Immature natural killer cell (primary cell): Measurements from ENCODE around the gene ACYP2. TPM values are rescaled to one million over a fixed set of nuclear protein-coding genes. Genes with fewer than 3 reads are reported as not detected.

Source experiments
- DNase-seq, 3 donors: peaks; one replicate each; pipeline ENCODE4 v3.0.0; 2022; ENCODE audit warnings: mixed read lengths in 1 of 3
- H3K27ac Mint-ChIP-seq, 6 donors: one replicate each; pipeline ENCODE4 v1.8.0; 2020; ENCODE audit warnings: mixed read lengths in 6 of 6, mild to moderate bottlenecking in 5 of 6, inconsistent platforms in 4 of 6, moderate library complexity in 3 of 6
- H3K27me3 Mint-ChIP-seq, 3 donors: one replicate each; pipeline ENCODE4 v1.8.0; 2020 to 2021; ENCODE audit warnings: low read depth in 3 of 3, mild to moderate bottlenecking in 3 of 3, mixed read lengths in 3 of 3, moderate library complexity in 3 of 3, inconsistent platforms in 1 of 3
- H3K36me3 Mint-ChIP-seq, 3 donors: one replicate each; pipeline ENCODE4 v1.8.0; 2020; ENCODE audit warnings: mixed read lengths in 3 of 3, inconsistent platforms in 2 of 3, mild to moderate bottlenecking in 2 of 3
- H3K4me1 Mint-ChIP-seq, 2 donors: one replicate each; pipeline ENCODE4 v1.8.0; 2020; ENCODE audit warnings: inconsistent platforms in 2 of 2, mild to moderate bottlenecking in 2 of 2, mixed read lengths in 2 of 2, moderate library complexity in 1 of 2
- H3K4me3 Mint-ChIP-seq, 5 donors: one replicate each; pipeline ENCODE4 v1.8.0; 2020; ENCODE audit warnings: mild to moderate bottlenecking in 5 of 5, mixed read lengths in 5 of 5, inconsistent platforms in 3 of 5, moderate library complexity in 3 of 5
- H3K9me3 Mint-ChIP-seq, 6 donors: one replicate each; pipeline ENCODE4 v1.8.0; 2020; ENCODE audit warnings: mild to moderate bottlenecking in 6 of 6, mixed read lengths in 6 of 6, inconsistent platforms in 4 of 6, moderate library complexity in 3 of 6
- polyA plus RNA-seq, 3 donors: library from polyadenylated mRNA; unstranded; fragments of 300-500 nt; fragmentation: Illumina TruSeq; gene quantifications; one replicate each; pipeline ENCODE4 v1.2.3, GENCODE V29; 2021

The ACYP2 gene
- polyA plus RNA-seq, 3 donors from 2014 or later: 18.8 to 20.0 (median 19.6) TPM

GRCh38 chr2:54227798-54228197 lies 112.4 kb downstream of the ACYP2 start:
- no peak overlapping the region for H3K4me3 Mint-ChIP-seq
- peaks cover 0 to 2% (median 0%) of the 10 kb centered on the region in 3 donors for H3K27me3 Mint-ChIP-seq
- H3K27ac Mint-ChIP-seq: peak overlapping the region in 1 of 6 donors; percentile 10
- no peaks in the 10 kb centered on the region for H3K9me3 Mint-ChIP-seq
- H3K4me1 Mint-ChIP-seq: no peaks in the 10 kb centered on the region
- peaks cover 0 to 10% (median 8%) of the 10 kb centered on the region in 3 donors for H3K36me3 Mint-ChIP-seq
- DNase-seq: no peak

GRCh38 chr2:54228945-54229344 lies 113.5 kb downstream of the ACYP2 start:
- Mint-ChIP-seq H3K9me3 (no peaks in the 10 kb centered on the region), H3K4me3 (no peak overlapping the region), H3K4me1 (no peaks in the 10 kb centered on the region), H3K36me3 (peaks cover 0 to 7% (median 6%) of the 10 kb centered on the region in 3 donors), H3K27me3 (peaks cover 0 to 2% (median 0%) of the 10 kb centered on the region in 3 donors), H3K27ac (no peak overlapping the region)
- DNase-seq: no peak

GRCh38 chr2:54233832-54234649 lies 118.6 kb downstream of the ACYP2 start:
- Mint-ChIP-seq H3K36me3 (peaks cover 4 to 17% (median 17%) of the 10 kb centered on the region in 3 donors), H3K4me3 (no peak overlapping the region), H3K27me3 (peaks cover 0 to 2% (median 0%) of the 10 kb centered on the region in 3 donors), H3K9me3 (peaks cover 0 to 4% (median 0%) of the 10 kb centered on the region in 6 donors), H3K4me1 (no peaks in the 10 kb centered on the region), H3K27ac (no peak overlapping the region)
- no peak for DNase-seq

GRCh38 chr2:54237428-54237827 lies 122.0 kb downstream of the ACYP2 start:
- peaks cover 4 to 18% (median 17%) of the 10 kb centered on the region in 3 donors for H3K36me3 Mint-ChIP-seq
- peaks cover 0 to 4% (median 0%) of the 10 kb centered on the region in 6 donors for H3K9me3 Mint-ChIP-seq
- no peak overlapping the region for H3K4me3 Mint-ChIP-seq
- H3K27me3 Mint-ChIP-seq: peaks cover 0 to 2% (median 0%) of the 10 kb centered on the region in 3 donors
- H3K4me1 Mint-ChIP-seq: no peaks in the 10 kb centered on the region
- DNase-seq: no peak
- no peak overlapping the region for H3K27ac Mint-ChIP-seq

- Mint-ChIP-seq H3K27ac (no peak overlapping the region), H3K36me3 (peaks cover 4 to 16% (median 15%) of the 10 kb centered on the region in 3 donors), H3K27me3 (peaks cover 0 to 2% (median 0%) of the 10 kb centered on the region in 3 donors), H3K4me1 (no peaks in the 10 kb centered on the region), H3K9me3 (peaks cover 0 to 4% (median 0%) of the 10 kb centered on the region in 6 donors), H3K4me3 (no peak overlapping the region)
- DNase-seq: no peak
Measured at GRCh38 chr2:54239427-54239826, 124.0 kb downstream of the ACYP2 start.

GRCh38 chr2:54240515-54241469 lies 125.4 kb downstream of the ACYP2 start:
- Mint-ChIP-seq H3K9me3 (peaks cover 0 to 4% (median 0%) of the 10 kb centered on the region in 6 donors), H3K27ac (no peak overlapping the region), H3K27me3 (peaks cover 0 to 2% (median 0%) of the 10 kb centered on the region in 3 donors), H3K4me3 (no peak overlapping the region), H3K36me3 (peaks cover 4 to 13% (median 11%) of the 10 kb centered on the region in 3 donors), H3K4me1 (no peaks in the 10 kb centered on the region)
- no peak for DNase-seq

- no peaks in the 10 kb centered on the region for H3K4me1 Mint-ChIP-seq
- H3K27me3 Mint-ChIP-seq: no peaks in the 10 kb centered on the region
- H3K4me3 Mint-ChIP-seq: no peak overlapping the region
- H3K36me3 Mint-ChIP-seq: peaks cover 0 to 11% (median 0%) of the 10 kb centered on the region in 3 donors
- no peak for DNase-seq
- H3K27ac Mint-ChIP-seq: no peak overlapping the region
- peaks cover 0 to 2% (median 0%) of the 10 kb centered on the region in 6 donors for H3K9me3 Mint-ChIP-seq
Measured at GRCh38 chr2:54247115-54247514, 131.7 kb downstream of the ACYP2 start.

- no peak for DNase-seq
- H3K9me3 Mint-ChIP-seq: peaks cover 0 to 5% (median 0%) of the 10 kb centered on the region in 6 donors
- no peak overlapping the region for H3K4me3 Mint-ChIP-seq
- H3K27ac Mint-ChIP-seq: no peak overlapping the region
- peaks cover 6 to 24% (median 18%) of the 10 kb centered on the region in 3 donors for H3K36me3 Mint-ChIP-seq
- no peaks in the 10 kb centered on the region for H3K4me1 Mint-ChIP-seq
- H3K27me3 Mint-ChIP-seq: no peaks in the 10 kb centered on the region
Measured at GRCh38 chr2:54249629-54250028, 134.2 kb downstream of the ACYP2 start.

GRCh38 chr2:54254180-54254579 lies 138.8 kb downstream of the ACYP2 start:
- DNase-seq: no peak
- no peak overlapping the region for H3K27ac Mint-ChIP-seq
- no peak overlapping the region for H3K4me3 Mint-ChIP-seq
- no peaks in the 10 kb centered on the region for H3K27me3 Mint-ChIP-seq
- H3K36me3 Mint-ChIP-seq: peaks cover 6 to 25% (median 23%) of the 10 kb centered on the region in 3 donors
- no peaks in the 10 kb centered on the region for H3K4me1 Mint-ChIP-seq
- H3K9me3 Mint-ChIP-seq: peaks cover 0 to 4% (median 0%) of the 10 kb centered on the region in 6 donors

GRCh38 chr2:54255230-54256090 lies 140.0 kb downstream of the ACYP2 start:
- Mint-ChIP-seq H3K4me1 (no peaks in the 10 kb centered on the region), H3K27ac (no peak overlapping the region), H3K27me3 (no peaks in the 10 kb centered on the region), H3K4me3 (no peak overlapping the region), H3K36me3 (peaks cover 6 to 25% (median 23%) of the 10 kb centered on the region in 3 donors), H3K9me3 (peaks cover 0 to 4% (median 0%) of the 10 kb centered on the region in 6 donors)
- DNase-seq: no peak

- peaks cover 0 to under 1% (median 0%) of the 10 kb centered on the region in 3 donors for H3K27me3 Mint-ChIP-seq
- DNase-seq: no peak
- H3K4me3 Mint-ChIP-seq: no peak within 1 kb of the TSS
- H3K27ac Mint-ChIP-seq: no peak within 1 kb of the TSS
- peaks cover 0 to 4% (median 0%) of the 10 kb centered on the region in 6 donors for H3K9me3 Mint-ChIP-seq
- no peaks in the 10 kb centered on the region for H3K4me1 Mint-ChIP-seq
- H3K36me3 Mint-ChIP-seq: peaks cover 6 to 25% (median 23%) of the 10 kb centered on the region in 3 donors
Measured at GRCh38 chr2:54256091-54256694, 140.8 kb downstream of the ACYP2 start, which contains the start of gene TSPYL6. Gene TSPYL6 (minus strand): TSS chr2:54256229. CDS start chr2:54256151, 78 bp downstream.

GRCh38 chr2:54258166-54258565 lies 142.8 kb downstream of the ACYP2 start:
- H3K9me3 Mint-ChIP-seq: peaks cover 0 to 4% (median 0%) of the 10 kb centered on the region in 6 donors
- peaks cover 5 to 26% (median 22%) of the 10 kb centered on the region in 3 donors for H3K36me3 Mint-ChIP-seq
- H3K4me3 Mint-ChIP-seq: no peak overlapping the region
- peaks cover 0 to 1% (median 0%) of the 10 kb centered on the region in 3 donors for H3K27me3 Mint-ChIP-seq
- no peaks in the 10 kb centered on the region for H3K4me1 Mint-ChIP-seq
- DNase-seq: no peak
- no peak overlapping the region for H3K27ac Mint-ChIP-seq
